Thymus (tissue), 11 donors: ENCODE results near the gene NXN. TPM values are rescaled to one million over a fixed set of nuclear protein-coding genes. Genes with fewer than 3 reads are reported as not detected.

Experiments used
- DNase-seq, 9 donors: peaks; one replicate each; pipeline ENCODE4 v3.0.0-alpha.2; 2013; ENCODE audit warnings: low spot score in 9 of 9, low read depth in 6 of 9, missing footprints in 1 of 9
- H3K27ac ChIP-seq, 2 donors: one replicate each; pipeline ENCODE4 v1.5.1; 2013; ENCODE audit warnings: control low read depth in 1 of 2, low read depth in 1 of 2, low read length in 1 of 2, mild to moderate bottlenecking in 1 of 2, moderate library complexity in 1 of 2
- H3K27me3 ChIP-seq, 2 donors: one replicate each; pipeline ENCODE4 v1.5.1; 2013; ENCODE audit warnings: low read length in 1 of 2; ENCODE audit not compliant: control insufficient read depth in 2 of 2, insufficient read depth in 1 of 2
- H3K36me3 ChIP-seq, 2 donors: one replicate each; pipeline ENCODE4 v1.5.1; 2013; ENCODE audit warnings: low read length in 1 of 2, mild to moderate bottlenecking in 1 of 2, moderate library complexity in 1 of 2; ENCODE audit not compliant: control insufficient read depth in 2 of 2, insufficient read depth in 2 of 2
- H3K4me1 ChIP-seq, 2 donors: one replicate each; pipeline ENCODE4 v1.5.1; 2013; ENCODE audit warnings: low read length in 2 of 2; ENCODE audit not compliant: control insufficient read depth in 2 of 2, insufficient read depth in 2 of 2
- H3K4me3 ChIP-seq, 2 donors: one replicate each; pipeline ENCODE4 v1.5.1; 2013; ENCODE audit warnings: low read length in 2 of 2, control low read depth in 1 of 2, mild to moderate bottlenecking in 1 of 2
- H3K9me3 ChIP-seq, 2 donors: one replicate each; pipeline ENCODE4 v1.5.1; 2013; ENCODE audit warnings: low read length in 1 of 2, mild to moderate bottlenecking in 1 of 2; ENCODE audit not compliant: control insufficient read depth in 2 of 2, insufficient read depth in 1 of 2
- WGBS: extraction: QIAGEN DNeasy Blood & Tissue Kit; methylation state at CpG from one replicate; pipeline ENCODE4 v1.1.7; 2013; 5-methylcytosine and 5-hydroxymethylcytosine counted together
- polyA plus RNA-seq: library from polyadenylated mRNA; stranded (reverse); fragments of 200-250 nt; gene quantifications from one replicate; pipeline ENCODE4 v1.2.3, GENCODE V29; 2013
- total RNA-seq: library from RNA; stranded (reverse); fragments of 120-200 nt; gene quantifications from one replicate; pipeline ENCODE4 v1.2.4, GENCODE V29; 2013
- donor health status: healthy.

NXN gene
- total and polyA plus RNA-seq, 2 donors = 16.8 to 25.7 TPM

DNA sequence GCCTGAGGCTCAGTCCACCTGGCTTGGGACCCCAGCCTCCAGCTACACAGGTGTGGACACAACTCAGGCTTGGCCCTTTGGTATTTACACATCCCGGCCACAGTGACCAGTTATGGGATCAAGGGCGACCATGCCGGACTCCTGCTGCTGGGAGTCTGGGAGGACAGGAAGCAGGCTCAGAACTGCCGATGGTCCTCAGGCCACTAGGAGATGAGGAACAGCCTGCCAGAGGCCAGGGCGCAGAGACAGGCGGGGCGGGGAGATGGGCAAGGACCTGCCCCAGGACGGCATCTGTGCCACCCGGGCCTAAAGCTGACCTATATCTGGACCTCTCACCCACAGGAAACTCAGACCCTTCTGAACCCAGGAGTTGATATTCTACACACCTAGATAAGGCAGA, 12.5 kb downstream of the NXN start:
- H3K27me3 ChIP-seq = peaks cover 0 to 22% of the 10 kb centered on the region in 2 donors
- H3K4me1 ChIP-seq = no peaks in the 10 kb centered on the region
- 95% methylated on average over 9 of the region's 9 CpGs for WGBS
- no peak for DNase-seq
- H3K9me3 ChIP-seq = no peaks in the 10 kb centered on the region
- no peak overlapping the region for H3K4me3 ChIP-seq
- no peak overlapping the region for H3K27ac ChIP-seq
- H3K36me3 ChIP-seq = no peaks in the 10 kb centered on the region

DNA sequence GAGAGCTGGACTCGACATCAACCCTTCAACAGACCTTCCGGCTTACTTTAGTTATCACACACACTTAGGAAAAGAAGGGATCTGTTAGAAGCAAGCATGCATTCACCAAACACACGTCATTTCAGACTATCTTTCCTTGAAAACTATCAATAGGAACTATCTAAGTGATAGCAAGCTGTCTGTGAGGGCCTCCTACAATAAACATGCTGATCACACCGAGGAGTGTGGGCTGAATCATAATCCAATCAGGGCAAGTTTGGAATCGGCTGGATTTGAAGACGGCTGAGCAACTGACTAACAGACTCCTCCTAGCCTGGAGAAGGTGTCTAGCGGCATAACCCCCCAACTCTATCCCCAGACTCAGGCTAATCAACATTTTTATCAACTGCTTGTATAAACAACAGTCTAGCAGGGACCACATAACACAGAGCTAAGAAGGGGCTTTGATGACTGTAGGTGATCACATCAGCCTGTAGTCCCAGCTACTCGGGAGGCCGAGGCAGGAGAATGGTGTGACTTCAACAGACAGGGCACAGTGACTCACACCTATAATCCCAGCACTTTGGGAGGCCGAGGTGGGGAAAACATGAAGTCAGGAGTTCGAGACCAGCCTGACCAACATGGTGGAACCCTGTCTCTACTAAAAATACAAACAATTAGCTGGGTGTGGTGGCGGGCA, 14.1 kb downstream of the NXN start:
- Histone ChIP-seq H3K4me3 (no peak overlapping the region), H3K27me3 (peaks cover 0 to 20% of the 10 kb centered on the region in 2 donors), H3K9me3 (no peaks in the 10 kb centered on the region), H3K36me3 (no peaks in the 10 kb centered on the region), H3K4me1 (no peaks in the 10 kb centered on the region), H3K27ac (no peak overlapping the region)
- WGBS = 85% methylated on average over 12 of the region's 12 CpGs
- DNase-seq = no peak

GRCh38 chr17:964876-965275, 14.7 kb downstream of the NXN start:
- Histone ChIP-seq H3K27me3 (peaks cover 0 to 15% of the 10 kb centered on the region in 2 donors), H3K36me3 (no peaks in the 10 kb centered on the region), H3K4me3 (no peak overlapping the region), H3K9me3 (no peaks in the 10 kb centered on the region), H3K4me1 (no peaks in the 10 kb centered on the region), H3K27ac (no peak overlapping the region)
- WGBS = 65% methylated on average over 14 of the region's 14 CpGs
- no peak for DNase-seq

DNA sequence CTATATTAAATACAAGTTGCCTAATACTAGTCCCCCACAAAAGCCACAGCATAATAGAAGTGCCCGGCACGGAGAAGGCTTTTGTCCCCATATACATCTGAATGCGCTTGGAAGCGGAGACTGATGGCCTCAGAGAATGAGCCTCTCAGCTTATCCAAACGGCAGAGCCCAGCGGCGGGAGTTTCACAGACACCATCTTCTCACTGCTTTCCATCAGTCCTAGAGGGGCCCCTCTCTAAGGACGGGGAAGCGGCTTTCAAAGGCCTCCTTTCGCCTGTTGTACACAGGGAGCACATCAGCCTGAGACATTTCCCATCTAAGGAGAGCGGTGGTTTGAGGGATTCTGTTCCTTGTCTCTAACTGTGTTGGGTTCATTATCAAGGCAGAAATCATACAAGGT, 16.9 kb downstream of the NXN start:
- Histone ChIP-seq H3K27ac (no peak overlapping the region), H3K4me3 (no peak overlapping the region), H3K4me1 (no peaks in the 10 kb centered on the region), H3K9me3 (no peaks in the 10 kb centered on the region), H3K36me3 (no peaks in the 10 kb centered on the region), H3K27me3 (peaks cover 0 to 11% of the 10 kb centered on the region in 2 donors)
- no peak for DNase-seq
- WGBS = 79% methylated on average over 11 of the region's 11 CpGs

GRCh38 chr17:962166-962565, 17.4 kb downstream of the NXN start:
- DNase-seq = no peak
- Histone ChIP-seq H3K9me3 (no peaks in the 10 kb centered on the region), H3K4me1 (no peaks in the 10 kb centered on the region), H3K36me3 (no peaks in the 10 kb centered on the region), H3K4me3 (no peak overlapping the region), H3K27me3 (peaks cover 0 to 11% of the 10 kb centered on the region in 2 donors), H3K27ac (no peak overlapping the region)
- WGBS = 97% methylated on average over 8 of the region's 8 CpGs

- H3K27me3 ChIP-seq = peaks cover 0 to 2% of the 10 kb centered on the region in 2 donors
- H3K36me3 ChIP-seq = no peaks in the 10 kb centered on the region
- no peaks in the 10 kb centered on the region for H3K4me1 ChIP-seq
- DNase-seq = no peak
- H3K4me3 ChIP-seq = no peak overlapping the region
- WGBS = 94% methylated on average over 31 of the region's 31 CpGs
- H3K27ac ChIP-seq = no peak overlapping the region
- no peaks in the 10 kb centered on the region for H3K9me3 ChIP-seq
These were observed 20.7 kb downstream of the NXN start for GRCh38 chr17:958712-959451.

DNA sequence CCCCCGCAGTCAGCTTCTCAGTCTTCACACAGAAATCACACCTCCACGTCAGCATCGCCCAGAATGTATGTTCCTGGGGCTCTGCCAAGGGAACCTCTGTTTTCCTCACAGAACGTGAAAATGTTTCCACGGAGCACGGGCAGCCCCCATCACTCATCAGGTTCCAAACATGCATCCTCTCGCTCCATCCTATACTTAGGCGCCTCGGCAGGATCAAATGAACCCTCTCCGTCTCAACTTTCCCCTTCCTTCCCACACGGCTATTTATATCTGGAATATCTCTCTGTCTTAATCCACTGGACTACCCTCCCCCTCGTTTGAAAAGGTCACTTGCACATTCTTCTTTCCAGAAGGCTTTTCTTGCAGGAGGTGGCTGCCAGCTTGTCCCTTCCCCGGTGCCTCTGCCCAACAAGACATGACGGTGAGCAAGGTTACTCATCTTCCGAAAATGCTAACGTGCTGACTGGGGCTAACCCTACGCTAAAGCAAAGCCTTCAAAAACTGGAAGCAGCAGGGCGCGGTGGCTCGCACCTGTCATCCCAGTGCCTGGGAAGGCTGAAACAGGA, 21.6 kb downstream of the NXN start:
- DNase-seq = no peak
- Histone ChIP-seq H3K9me3 (peaks cover 0 to under 1% of the 10 kb centered on the region in 2 donors), H3K27me3 (peaks cover 0 to 2% of the 10 kb centered on the region in 2 donors), H3K4me3 (no peak overlapping the region), H3K4me1 (no peaks in the 10 kb centered on the region), H3K36me3 (no peaks in the 10 kb centered on the region), H3K27ac (peak overlapping the region in 1 of 2 donors; percentile 51)
- WGBS = 85% methylated on average over 20 of the region's 20 CpGs

GRCh38 chr17:956905-957304, 22.7 kb downstream of the NXN start:
- Histone ChIP-seq H3K4me3 (no peak overlapping the region), H3K36me3 (no peaks in the 10 kb centered on the region), H3K27ac (peak overlapping the region in 1 of 2 donors; percentile 43), H3K9me3 (peaks cover 0 to 6% of the 10 kb centered on the region in 2 donors), H3K4me1 (peaks cover 0 to under 1% of the 10 kb centered on the region in 2 donors), H3K27me3 (peaks cover 0 to 2% of the 10 kb centered on the region in 2 donors)
- WGBS = 63% methylated on average over 8 of the region's 8 CpGs
- DNase-seq = peak in 1 of 9 donors; percentile 21
